Mesenchymal stem cell (in vitro differentiated cells and primary cell): ENCODE results near the gene GTF2F1.
A peak's percentile ranks its signal among the peaks of the same experiment; 100 is the strongest.

Source experiments
- DNase-seq: peaks from one replicate; pipeline ENCODE4 v3.0.0-alpha.2; 2013
- H2AFZ ChIP-seq: one replicate; pipeline ENCODE4 v1.6.1; 2013; ENCODE audit warnings: low read depth, mild to moderate bottlenecking, control low read depth, inconsistent platforms, low read length, moderate library complexity
- H2AK5ac ChIP-seq: 2 replicates; pipeline ENCODE4 v1.6.1; 2013; ENCODE audit warnings: low read length, moderate library complexity, mild to moderate bottlenecking, inconsistent platforms; ENCODE audit not compliant: severe bottlenecking
- H2BK120ac ChIP-seq: one replicate; pipeline ENCODE4 v1.6.1; 2013; ENCODE audit warnings: low read depth, mild to moderate bottlenecking, inconsistent platforms, low read length, moderate library complexity
- H2BK12ac ChIP-seq, 2 experiments: one replicate each; pipeline ENCODE4 v1.6.1; 2013; ENCODE audit warnings: inconsistent platforms in 2 of 2, low read length in 2 of 2, mild to moderate bottlenecking in 2 of 2, moderate library complexity in 2 of 2, control low read depth in 1 of 2
- H2BK15ac ChIP-seq: one replicate; pipeline ENCODE4 v1.6.1; 2013; ENCODE audit warnings: mild to moderate bottlenecking, low read depth, inconsistent platforms; ENCODE audit not compliant: poor library complexity, severe bottlenecking
- H2BK5ac ChIP-seq: 2 replicates; pipeline ENCODE4 v1.6.1; 2013; ENCODE audit warnings: low read depth, mild to moderate bottlenecking, low read length, control low read depth, inconsistent platforms; ENCODE audit not compliant: poor library complexity, severe bottlenecking
- H3K14ac ChIP-seq, 2 experiments: one replicate each; pipeline ENCODE4 v1.6.1; 2013; ENCODE audit warnings: inconsistent platforms in 2 of 2, low read length in 2 of 2, control low read depth in 1 of 2, mild to moderate bottlenecking in 1 of 2, moderate library complexity in 1 of 2
- H3K18ac ChIP-seq, 2 experiments: one replicate each; pipeline ENCODE4 v1.6.1; 2013; ENCODE audit warnings: inconsistent platforms in 2 of 2, low read length in 2 of 2, control low read depth in 1 of 2, low read depth in 1 of 2, mild to moderate bottlenecking in 1 of 2
- H3K23ac ChIP-seq, 2 experiments: one replicate each; pipeline ENCODE4 v1.6.1; 2013; ENCODE audit warnings: inconsistent platforms in 2 of 2, low read length in 2 of 2, mild to moderate bottlenecking in 2 of 2, moderate library complexity in 2 of 2, control low read depth in 1 of 2
- H3K27ac ChIP-seq: 2 replicates; pipeline ENCODE4 v1.5.1; 2013; ENCODE audit warnings: mild to moderate bottlenecking, moderate library complexity, low read length, control low read depth, inconsistent platforms; ENCODE audit not compliant: poor library complexity, severe bottlenecking
- H3K27me3 ChIP-seq, 2 experiments: 2 replicates each; pipeline versions ENCODE4 v1.6.1 to v1.7.0; 2013; ENCODE audit warnings: low read length in 2 of 2, mild to moderate bottlenecking in 2 of 2, moderate library complexity in 2 of 2, control low read depth in 1 of 2, inconsistent platforms in 1 of 2; ENCODE audit not compliant: control insufficient read depth in 1 of 2, insufficient read depth in 1 of 2
- H3K36me3 ChIP-seq, 2 experiments: 2 replicates each; pipeline versions ENCODE4 v1.6.1 to v1.7.0; 2013; ENCODE audit warnings: low read length in 2 of 2, control low read depth in 1 of 2, inconsistent platforms in 1 of 2, low read depth in 1 of 2, mild to moderate bottlenecking in 1 of 2; ENCODE audit not compliant: insufficient read depth in 2 of 2, control insufficient read depth in 1 of 2
- H3K4ac ChIP-seq, 2 experiments: one replicate each; pipeline ENCODE4 v1.6.1; 2013; ENCODE audit warnings: inconsistent platforms in 2 of 2, low read length in 2 of 2, mild to moderate bottlenecking in 2 of 2, moderate library complexity in 2 of 2, control low read depth in 1 of 2, low read depth in 1 of 2
- H3K4me1 ChIP-seq: 2 replicates; pipeline ENCODE4 v1.6.1; 2013; ENCODE audit warnings: low read depth, low read length, control low read depth; ENCODE audit not compliant: control insufficient read depth, insufficient read depth
- H3K4me2 ChIP-seq: 2 replicates; pipeline ENCODE4 v1.6.1; 2013; ENCODE audit warnings: low read length, mild to moderate bottlenecking, inconsistent platforms; ENCODE audit not compliant: poor library complexity, severe bottlenecking
- H3K4me3 ChIP-seq, 2 experiments: 2 replicates each; pipeline versions ENCODE4 v1.5.1 to v1.7.0; 2013; ENCODE audit warnings: low read length in 2 of 2, mild to moderate bottlenecking in 2 of 2, control low read depth in 1 of 2, low read depth in 1 of 2; ENCODE audit not compliant: insufficient read depth in 1 of 2
- H3K79me1 ChIP-seq: replicated peaks from 2 replicates; pipeline ENCODE4 v1.6.1; 2013; ENCODE audit warnings: mild to moderate bottlenecking, control low read depth, low read length, inconsistent platforms; ENCODE audit not compliant: poor library complexity, severe bottlenecking
- H3K9ac ChIP-seq: 2 replicates; pipeline ENCODE4 v1.7.0; 2013; ENCODE audit warnings: mild to moderate bottlenecking, low read length, moderate library complexity
- H3K9me3 ChIP-seq: 2 replicates; pipeline ENCODE4 v1.7.0; 2013; ENCODE audit warnings: mild to moderate bottlenecking, low read length; ENCODE audit not compliant: control insufficient read depth
- H4K8ac ChIP-seq: one replicate; pipeline ENCODE4 v1.6.1; 2013; ENCODE audit warnings: inconsistent platforms, mild to moderate bottlenecking, low read length, moderate library complexity
- H4K91ac ChIP-seq: one replicate; pipeline ENCODE4 v1.6.1; 2013; ENCODE audit warnings: mild to moderate bottlenecking, low read length, inconsistent platforms
- WGBS: methylation state at CpG from one replicate; pipeline ENCODE4 v1.1.7; 2013; ENCODE audit warnings: mixed read lengths; 5-methylcytosine and 5-hydroxymethylcytosine counted together

The GTF2F1 gene

GRCh38 chr19:6372594-6373095, 20.3 kb downstream of the GTF2F1 start, which contains the start of gene ALKBH7:
Gene ALKBH7, plus strand, starts transcription at chr19:6372794. Its CDS starts 27 bp downstream, at chr19:6372821.
- under 1% methylated on average over 46 of the region's 47 CpGs for WGBS
- peak within 1 kb of the TSS; percentile 90 for H4K91ac ChIP-seq
- H2BK120ac ChIP-seq = peak within 1 kb of the TSS; percentile 64
- H3K18ac ChIP-seq = peak within 1 kb of the TSS; percentile 97 to 98
- H3K79me1 ChIP-seq = peaks cover 7% of the 10 kb centered on the region
- H3K36me3 ChIP-seq = peaks cover 17 to 42% of the 10 kb centered on the region in 2 experiments
- H3K4me1 ChIP-seq = peaks cover 27% of the 10 kb centered on the region
- H3K23ac ChIP-seq = peak within 1 kb of the TSS in 1 of 2 experiments; percentile 27
- H4K8ac ChIP-seq = peak within 1 kb of the TSS; percentile 98
- peak within 1 kb of the TSS; percentile 99 for H2BK15ac ChIP-seq
- H2BK5ac ChIP-seq = peak within 1 kb of the TSS; percentile 95
- H3K9ac ChIP-seq = peak within 1 kb of the TSS; percentile 88
- H3K27ac ChIP-seq = peak within 1 kb of the TSS; percentile 89
- H2BK12ac ChIP-seq = peak within 1 kb of the TSS in 1 of 2 experiments; percentile 75
- H3K27me3 ChIP-seq = no peaks in the 10 kb centered on the region
- H3K4me2 ChIP-seq = peak within 1 kb of the TSS; percentile 81
- peak within 1 kb of the TSS; percentile 54 for H2AK5ac ChIP-seq
- no peaks in the 10 kb centered on the region for H3K9me3 ChIP-seq
- H3K4ac ChIP-seq = peak within 1 kb of the TSS; percentile 84 to 98
- peak within 1 kb of the TSS in 1 of 2 experiments; percentile 98 for H3K14ac ChIP-seq
- H3K4me3 ChIP-seq = peak within 1 kb of the TSS; percentile 89 to 100
- peak within 1 kb of the TSS; percentile 97 for H2AFZ ChIP-seq
- peak; percentile 100 for DNase-seq

- Histone ChIP-seq H2AK5ac (no peak overlapping the region), H2BK15ac (no peak overlapping the region), H3K4ac (no peak overlapping the region), H2BK12ac (no peak overlapping the region), H3K9me3 (no peaks in the 10 kb centered on the region), H3K27ac (no peak overlapping the region), H3K14ac (no peak overlapping the region), H3K4me2 (no peak overlapping the region), H4K8ac (peak overlapping the region; percentile 75), H3K27me3 (no peaks in the 10 kb centered on the region), H3K18ac (no peak overlapping the region), H3K9ac (no peak overlapping the region), H2BK5ac (no peak overlapping the region), H2AFZ (no peak overlapping the region), H3K4me3 (no peak overlapping the region), H4K91ac (peak overlapping the region; percentile 67), H3K36me3 (peaks cover 50 to 55% of the 10 kb centered on the region in 2 experiments), H3K23ac (no peak overlapping the region), H3K4me1 (peaks cover 5% of the 10 kb centered on the region), H2BK120ac (no peak overlapping the region), H3K79me1 (peaks cover 22% of the 10 kb centered on the region)
- 98% methylated on average over 21 of the region's 21 CpGs for WGBS
- no peak for DNase-seq
Measured at GRCh38 chr19:6364353-6364752, 28.6 kb downstream of the GTF2F1 start.

GRCh38 chr19:6362351-6362801, 30.6 kb downstream of the GTF2F1 start:
- Histone ChIP-seq H2AK5ac (peak overlapping the region; percentile 70), H4K8ac (no peak overlapping the region), H2BK120ac (no peak overlapping the region), H2BK15ac (peak overlapping the region; percentile 70), H3K4ac (no peak overlapping the region), H3K4me1 (peaks cover 5% of the 10 kb centered on the region), H3K4me2 (peak overlapping the region; percentile 58), H3K18ac (no peak overlapping the region), H4K91ac (no peak overlapping the region), H2AFZ (no peak overlapping the region), H3K14ac (no peak overlapping the region), H3K27ac (no peak overlapping the region), H3K79me1 (peaks cover 22% of the 10 kb centered on the region), H3K23ac (no peak overlapping the region), H2BK12ac (peak overlapping the region in 1 of 2 experiments; percentile 24), H3K9me3 (no peaks in the 10 kb centered on the region), H3K27me3 (no peaks in the 10 kb centered on the region), H3K36me3 (peaks cover 32 to 38% of the 10 kb centered on the region in 2 experiments), H3K4me3 (peak overlapping the region; percentile 88 to 96), H3K9ac (peak overlapping the region; percentile 87), H2BK5ac (no peak overlapping the region)
- 57% methylated on average over 11 of the region's 11 CpGs for WGBS
- peak; percentile 12 for DNase-seq

GRCh38 chr19:6362027-6362350, 31.0 kb downstream of the GTF2F1 start:
- Histone ChIP-seq H3K4me3 (peak overlapping the region; percentile 88 to 96), H3K9me3 (no peaks in the 10 kb centered on the region), H2BK15ac (peak overlapping the region; percentile 90), H3K27ac (no peak overlapping the region), H2BK5ac (no peak overlapping the region), H3K4me1 (peaks cover 5% of the 10 kb centered on the region), H2BK120ac (peak overlapping the region; percentile 49), H3K27me3 (no peaks in the 10 kb centered on the region), H3K4me2 (peak overlapping the region; percentile 58), H3K23ac (peak overlapping the region in 1 of 2 experiments; percentile 79), H3K79me1 (peaks cover 22% of the 10 kb centered on the region), H2BK12ac (no peak overlapping the region), H3K4ac (peak overlapping the region; percentile 14 to 35), H3K14ac (no peak overlapping the region), H2AK5ac (peak overlapping the region; percentile 70), H4K8ac (peak overlapping the region; percentile 98), H3K9ac (peak overlapping the region; percentile 87), H2AFZ (peak overlapping the region; percentile 65), H4K91ac (peak overlapping the region; percentile 68), H3K18ac (peak overlapping the region; percentile 93 to 96), H3K36me3 (peaks cover 29 to 34% of the 10 kb centered on the region in 2 experiments)
- DNase-seq = no peak
- WGBS = 0% methylated on average over 7 of the region's 7 CpGs
